Activated T-cell treated with anti-CD3 and anti-CD28 coated beads for 48 hours (primary cell): ENCODE measurements around the gene DGCR6L.
"Not testable (repeated sequence)": the region's sequence is repeated elsewhere in the genome, so short reads cannot be mapped to it uniquely, and the experiment has no call there.

Experiments used
- DNase-seq: peaks from one replicate; pipeline ENCODE4 v3.0.0-alpha.2; 2020; ENCODE audit warnings: low read depth

Gene DGCR6L

DNA sequence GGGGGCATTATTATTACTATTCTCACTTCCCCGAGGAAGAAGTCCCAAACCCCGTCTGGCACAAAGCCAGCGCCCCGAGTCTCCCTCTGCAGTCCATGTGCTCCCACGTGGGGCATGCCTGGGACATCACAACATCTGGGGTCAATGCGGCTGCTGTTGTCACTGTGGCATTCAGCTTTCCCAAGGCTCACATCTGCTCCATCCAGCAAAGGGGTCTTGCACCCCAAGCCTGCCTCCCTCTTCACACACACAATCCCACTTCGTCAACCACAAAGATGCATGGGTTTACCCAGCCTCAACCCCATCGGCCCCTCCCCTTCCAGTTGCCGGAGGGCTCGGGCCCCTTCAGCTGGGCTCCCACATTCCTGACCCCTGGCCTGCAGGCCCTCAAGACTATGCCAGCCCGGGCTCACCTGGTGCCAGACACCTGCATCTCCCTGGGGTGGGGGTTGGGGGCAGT lies 28.2 kb downstream of the DGCR6L start:
- DNase-seq = no peak

DNA sequence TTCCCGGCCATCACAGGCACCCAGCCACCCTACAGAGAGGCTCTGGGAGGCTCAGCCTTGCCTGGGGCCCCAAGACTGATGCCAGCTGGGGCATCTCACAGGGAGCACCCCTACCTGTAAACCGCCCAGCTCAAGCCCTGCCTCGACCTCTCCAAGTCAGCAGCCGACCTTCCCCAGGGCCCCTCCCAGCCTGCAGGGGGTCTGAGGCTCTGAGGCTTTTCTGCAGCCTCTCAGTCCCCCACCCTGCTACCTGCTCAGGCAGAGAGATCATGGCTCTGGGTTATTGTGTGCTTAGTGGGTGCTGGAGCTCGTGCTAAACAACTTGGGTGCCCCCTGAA lies 28.6 kb downstream of the DGCR6L start:
- DNase-seq = no peak

DNA sequence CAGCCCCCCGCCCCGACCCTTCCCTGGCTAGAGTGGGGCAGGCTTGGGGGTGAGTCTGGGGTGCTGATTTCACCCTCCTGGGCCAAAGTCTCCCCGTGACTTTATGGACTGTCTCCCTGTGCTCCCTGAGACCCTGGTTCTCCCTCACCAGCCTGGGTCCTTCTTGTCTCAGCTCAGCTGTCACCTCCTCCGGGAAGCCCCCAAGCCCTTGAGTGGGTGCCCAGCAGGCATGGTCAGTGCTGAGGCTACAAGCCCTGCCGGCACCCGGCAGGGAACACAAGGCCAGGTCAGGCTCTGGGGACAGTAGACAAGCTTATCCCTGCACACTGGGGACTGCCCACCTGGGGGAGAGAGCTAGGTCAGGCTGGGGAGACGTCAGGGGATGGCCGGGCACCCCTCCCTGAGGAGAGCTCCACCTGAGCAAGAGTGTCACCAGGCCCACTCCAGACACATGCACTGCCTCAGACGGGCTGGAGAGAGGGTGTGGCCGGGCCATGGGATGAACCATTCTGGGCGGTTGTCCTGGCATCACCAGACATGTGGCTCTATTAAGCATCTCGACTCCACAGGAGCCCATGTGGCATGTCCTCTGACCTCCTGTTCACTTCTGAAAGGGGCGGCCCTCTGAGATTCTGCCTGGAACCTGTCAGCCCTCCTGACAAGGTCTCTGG lies 29.1 kb downstream of the DGCR6L start:
- no peak for DNase-seq

DNA sequence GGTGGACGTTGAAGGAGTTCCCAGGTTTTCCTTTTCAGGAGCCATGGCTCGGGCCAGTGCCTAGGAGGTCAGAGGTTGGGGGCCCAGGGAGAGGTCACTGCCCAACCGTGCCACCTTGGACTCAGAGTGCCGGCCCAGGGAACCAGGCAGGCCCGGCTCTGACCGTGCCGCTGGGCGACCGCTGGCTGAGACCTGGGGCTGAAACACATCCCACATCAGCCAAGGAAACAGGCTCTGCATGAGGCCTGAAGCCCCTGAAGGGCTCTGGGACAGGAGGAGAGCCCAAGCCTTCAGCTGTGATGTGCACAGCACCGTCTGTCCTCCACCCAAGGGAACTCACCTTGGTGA lies 29.8 kb downstream of the DGCR6L start:
- no peak for DNase-seq

DNA sequence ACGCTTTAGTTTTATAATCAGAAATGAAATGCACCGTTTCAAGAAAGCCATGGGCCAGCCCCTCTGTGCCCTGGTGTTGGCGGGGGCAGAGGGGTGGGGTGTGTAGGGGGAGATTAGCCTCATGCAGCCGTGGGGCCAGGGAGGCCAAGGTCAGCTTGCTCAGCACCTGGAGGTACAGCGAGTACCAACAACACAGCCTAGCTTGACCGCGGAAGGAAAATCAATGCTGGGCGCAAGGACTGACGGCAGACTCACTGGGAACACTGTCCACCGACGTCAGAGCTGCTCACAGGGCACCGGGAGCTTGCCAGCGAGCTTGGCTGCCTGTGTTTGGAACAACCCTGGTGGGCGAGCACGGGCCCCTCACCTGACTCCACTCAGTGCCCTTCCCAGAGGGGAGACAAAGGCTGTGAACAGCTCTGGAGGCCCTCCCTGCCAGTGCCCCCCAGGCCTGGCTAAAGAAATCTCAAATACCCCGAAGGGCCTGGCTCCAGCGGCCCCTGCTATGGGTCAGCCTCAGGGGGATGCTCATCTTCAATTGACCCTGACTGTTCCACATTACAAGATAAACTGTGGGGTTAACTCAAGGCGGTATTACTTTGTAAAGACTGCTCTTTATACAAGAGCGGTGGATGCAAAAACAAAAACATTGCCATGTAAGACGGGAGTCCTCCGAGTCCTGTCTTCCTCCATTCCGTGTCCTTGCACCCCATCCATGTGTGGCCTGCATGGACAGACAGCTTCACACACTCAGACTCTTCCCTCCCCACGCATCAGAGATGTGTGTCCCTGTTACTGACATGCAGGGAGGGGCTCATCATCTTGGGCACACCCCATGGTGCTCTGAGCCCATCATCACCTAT lies 30.4 kb downstream of the DGCR6L start:
- not testable (repeated sequence) for DNase-seq

DNA sequence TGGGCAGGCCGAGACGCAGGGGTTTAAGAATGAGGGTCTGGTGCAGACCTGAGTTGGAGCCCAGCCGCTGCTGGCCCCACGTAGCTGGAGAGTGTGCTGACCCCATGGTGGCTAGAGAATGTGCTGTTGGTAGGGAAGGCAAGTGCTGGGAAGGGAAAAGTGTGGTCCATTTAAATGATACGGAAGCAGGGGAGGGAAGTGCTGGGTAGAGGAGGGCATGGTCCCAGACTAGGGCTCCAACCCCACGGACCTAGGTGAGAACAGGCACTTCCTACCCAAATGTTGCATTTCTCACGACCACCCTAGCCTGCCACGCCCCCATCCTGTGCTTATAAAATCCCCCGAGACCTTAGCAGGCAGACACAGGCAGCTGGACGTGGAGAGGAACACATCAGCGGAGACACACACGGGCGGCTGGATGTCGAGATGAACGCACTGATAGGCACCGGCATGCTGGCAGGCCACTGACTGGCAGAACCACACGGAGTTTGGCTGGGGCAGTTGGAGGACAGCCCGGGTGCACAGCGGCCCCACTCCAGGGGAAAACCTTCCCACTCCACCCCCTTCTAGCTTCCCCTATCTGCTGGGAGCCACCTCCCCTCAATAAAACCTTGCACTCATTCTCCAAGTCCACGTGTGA lies 33.0 kb downstream of the DGCR6L start:
- DNase-seq = not testable (repeated sequence)

DNA sequence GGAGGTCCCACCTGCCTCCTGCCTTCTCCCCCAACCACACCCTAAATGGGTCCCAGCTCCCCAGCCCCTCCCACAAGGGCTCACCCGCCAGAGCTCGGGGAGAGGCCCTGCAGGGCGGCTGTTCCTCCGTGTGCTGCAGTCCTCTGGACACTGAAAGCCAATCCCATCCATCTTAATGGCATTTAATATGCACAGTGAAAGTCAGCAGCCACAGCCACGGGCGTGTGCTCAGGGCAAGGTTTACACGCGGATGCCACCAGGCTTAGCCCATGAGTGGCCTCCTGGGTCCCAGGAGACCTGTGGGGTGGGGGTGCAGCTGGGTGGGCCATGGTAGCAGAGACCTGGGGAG lies 33.6 kb downstream of the DGCR6L start:
- DNase-seq = not testable (repeated sequence)

DNA sequence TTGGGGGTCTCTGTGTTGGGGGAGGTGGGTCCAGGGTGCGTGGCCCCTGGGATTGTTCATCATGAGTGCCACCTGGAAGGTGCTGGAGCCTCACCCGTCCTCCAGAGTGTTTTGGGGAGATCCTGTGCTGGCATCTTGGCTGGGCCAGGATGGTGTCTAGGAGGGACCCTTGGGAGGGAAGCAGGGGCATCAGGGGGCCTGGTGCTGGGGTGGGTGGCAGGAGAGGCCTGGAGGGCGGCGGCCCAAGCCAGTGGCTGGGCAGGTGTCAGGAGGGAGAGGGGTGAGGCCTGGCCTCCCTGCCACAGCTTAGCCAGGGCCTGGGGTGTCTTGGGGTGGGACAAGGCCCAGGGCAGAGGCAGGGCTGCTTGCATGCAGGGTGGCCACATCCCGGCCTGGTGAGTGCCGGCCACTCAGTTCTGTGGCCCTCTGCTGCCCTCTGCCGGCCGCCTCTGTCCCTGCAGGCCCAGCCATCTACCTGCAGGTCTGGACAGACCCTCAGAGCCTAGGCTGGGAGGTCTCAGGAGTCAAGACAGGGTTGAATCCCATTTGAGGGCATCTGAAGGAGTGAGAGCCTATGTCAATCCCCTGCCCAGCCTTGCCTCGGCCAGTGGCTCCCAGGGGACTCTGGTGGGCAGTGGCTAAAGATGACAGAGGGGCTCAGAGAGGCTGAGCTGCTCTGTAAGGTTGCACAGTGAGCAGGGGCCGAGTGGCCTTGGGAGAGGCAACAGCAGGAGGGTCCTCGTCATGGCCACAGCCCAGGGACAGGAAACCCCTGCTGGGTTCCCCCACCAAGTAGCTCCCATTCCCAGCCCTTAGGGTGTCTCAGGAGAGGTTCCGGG lies 34.2 kb downstream of the DGCR6L start:
- peak; percentile 75 for DNase-seq

DNA sequence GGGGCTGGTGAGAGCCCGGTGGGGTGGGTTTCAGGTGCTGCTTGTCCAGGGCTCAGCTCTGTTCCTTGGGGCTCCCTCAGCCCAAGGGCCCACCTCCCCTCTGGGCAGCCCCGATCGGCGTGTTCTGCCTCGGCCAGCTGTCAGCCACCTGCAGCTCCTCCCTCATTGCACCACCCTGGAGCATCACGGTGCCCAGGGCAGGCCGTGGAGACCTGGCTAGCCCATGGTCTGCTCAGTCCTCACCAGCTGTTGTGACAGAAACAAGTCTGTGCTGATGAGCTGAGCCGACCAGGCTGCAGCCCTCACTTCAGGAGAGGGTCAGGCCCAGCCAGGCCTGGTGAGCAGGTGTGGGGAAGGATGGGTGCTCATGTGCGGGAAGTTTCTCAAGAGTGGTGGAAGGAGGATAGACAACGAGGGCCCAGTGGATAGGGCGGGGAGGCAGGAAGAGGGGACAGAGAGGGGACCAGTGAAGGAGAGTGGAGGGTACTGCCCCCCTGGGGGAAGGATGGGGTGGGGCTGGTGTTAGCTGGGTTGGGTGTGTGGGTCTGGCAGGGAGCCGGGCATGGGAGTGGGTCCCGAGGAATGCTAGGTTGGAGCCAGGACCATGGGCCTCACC lies 35.3 kb downstream of the DGCR6L start:
- DNase-seq = no peak

DNA sequence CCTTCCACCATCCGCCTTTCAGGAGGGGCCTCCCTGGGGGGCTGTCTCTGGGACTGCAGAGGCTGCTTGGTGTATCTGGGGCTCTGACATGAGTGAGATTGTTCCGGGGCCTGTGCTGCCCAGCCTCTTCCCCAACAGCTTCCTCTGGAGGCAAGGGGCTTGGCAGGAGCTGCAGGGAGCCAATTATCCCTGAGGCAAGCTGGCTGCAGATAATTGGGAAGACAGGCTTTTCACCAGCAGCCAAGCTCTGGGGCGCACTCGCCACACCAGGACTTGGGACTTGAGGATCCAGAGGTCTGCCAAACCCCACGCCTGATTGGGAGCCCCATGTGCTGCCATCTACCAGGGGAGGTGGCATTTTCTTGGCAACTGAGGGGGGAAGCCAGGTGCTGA lies 36.2 kb downstream of the DGCR6L start:
- no peak for DNase-seq

DNA sequence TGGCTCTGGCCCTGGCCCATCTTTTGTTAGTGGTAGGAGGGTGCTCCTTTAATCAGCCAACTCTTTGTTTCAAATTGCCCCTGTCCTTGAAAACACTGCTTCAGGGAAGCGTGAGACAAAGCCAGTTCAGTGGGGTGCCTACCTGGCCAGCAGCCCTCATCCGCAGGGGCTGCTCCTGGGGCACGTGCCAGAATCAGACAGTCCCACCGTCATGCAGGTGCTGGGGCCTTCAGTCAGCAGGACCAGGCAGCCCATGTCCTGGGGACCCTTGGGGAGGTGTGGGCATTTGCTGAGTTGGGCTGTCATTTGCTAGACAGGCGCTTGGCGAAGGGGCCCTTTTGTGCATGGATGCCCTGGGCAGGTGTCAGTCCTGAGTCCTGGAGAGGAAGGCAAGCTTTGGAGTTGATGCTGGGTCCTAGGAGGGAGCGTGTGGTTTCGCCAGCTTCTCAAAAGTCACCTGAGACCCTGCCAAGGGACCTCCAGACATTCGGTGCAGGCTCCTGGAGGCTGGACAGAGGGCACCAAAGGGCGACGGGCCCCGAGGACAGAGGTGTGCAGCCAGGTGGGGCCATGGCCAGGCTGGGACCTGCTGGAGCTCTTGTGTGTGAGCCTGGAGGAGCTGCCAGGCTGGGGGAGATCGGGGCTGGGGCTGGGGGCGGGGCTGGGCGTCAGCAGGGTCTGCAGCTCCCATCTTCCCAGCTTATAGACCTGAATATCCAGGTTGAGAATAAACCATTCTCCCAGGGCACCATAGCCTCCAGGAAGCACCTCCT lies 36.8 kb downstream of the DGCR6L start:
- no peak for DNase-seq

DNA sequence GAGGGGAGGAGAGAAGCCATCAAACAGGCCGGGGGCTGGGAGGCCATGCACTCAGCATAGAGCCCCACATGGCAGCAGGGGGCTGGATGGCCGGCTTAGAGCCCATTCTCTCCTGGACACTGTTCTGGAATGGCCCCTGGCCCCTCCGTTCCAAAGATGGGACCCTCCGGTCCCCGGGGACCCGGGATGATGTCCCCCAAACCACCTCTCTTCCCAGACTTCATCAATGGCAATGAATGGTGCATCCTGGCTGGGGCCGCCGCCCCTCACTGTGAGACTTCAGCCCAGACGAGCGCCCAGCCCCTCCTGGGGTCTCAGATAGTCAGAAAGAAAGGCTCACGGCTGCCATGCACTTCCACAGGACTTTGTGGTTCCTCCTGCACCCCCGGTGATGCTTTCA lies 38.0 kb downstream of the DGCR6L start:
- DNase-seq = no peak

DNA sequence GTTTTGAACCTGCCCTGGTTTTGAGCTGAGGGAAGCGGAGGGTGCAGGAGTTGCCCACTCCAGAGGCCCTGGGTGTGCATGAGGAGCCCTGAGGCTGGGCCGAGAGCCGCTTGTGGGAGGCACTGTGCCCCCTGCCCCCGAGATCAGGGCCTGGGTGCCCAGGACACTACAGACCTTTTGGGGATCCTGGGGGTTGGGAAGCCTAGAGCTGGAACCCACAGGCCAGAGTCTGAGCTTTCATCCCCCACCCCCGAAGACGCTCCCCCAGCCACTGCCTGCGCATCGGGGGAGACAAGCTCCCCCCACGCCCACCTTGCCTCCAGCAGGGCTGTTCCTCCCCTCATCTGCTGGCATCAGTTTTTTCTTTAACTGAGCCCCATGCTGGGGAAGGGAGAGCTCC lies 38.4 kb downstream of the DGCR6L start:
- DNase-seq = not testable (repeated sequence)

DNA sequence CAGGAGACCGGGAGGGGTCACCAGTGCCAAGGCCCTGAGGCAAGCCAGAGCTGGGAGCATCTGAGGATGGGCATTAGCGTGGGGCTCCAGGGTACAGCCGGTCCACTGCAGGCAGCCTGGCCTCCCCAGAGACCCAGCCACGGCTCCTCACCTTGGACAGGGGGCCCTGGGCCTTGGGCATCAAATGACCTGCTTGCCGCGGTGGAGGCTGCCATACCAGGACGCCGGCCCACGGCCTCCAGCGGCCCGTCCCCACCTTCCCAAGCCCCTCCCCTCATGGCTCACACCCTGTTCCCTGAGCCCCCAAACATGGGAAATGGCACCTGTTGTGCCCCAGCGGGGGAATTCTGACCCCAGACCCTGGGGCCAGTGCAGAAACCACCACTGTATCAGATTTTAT lies 39.0 kb downstream of the DGCR6L start:
- no peak for DNase-seq

DNA sequence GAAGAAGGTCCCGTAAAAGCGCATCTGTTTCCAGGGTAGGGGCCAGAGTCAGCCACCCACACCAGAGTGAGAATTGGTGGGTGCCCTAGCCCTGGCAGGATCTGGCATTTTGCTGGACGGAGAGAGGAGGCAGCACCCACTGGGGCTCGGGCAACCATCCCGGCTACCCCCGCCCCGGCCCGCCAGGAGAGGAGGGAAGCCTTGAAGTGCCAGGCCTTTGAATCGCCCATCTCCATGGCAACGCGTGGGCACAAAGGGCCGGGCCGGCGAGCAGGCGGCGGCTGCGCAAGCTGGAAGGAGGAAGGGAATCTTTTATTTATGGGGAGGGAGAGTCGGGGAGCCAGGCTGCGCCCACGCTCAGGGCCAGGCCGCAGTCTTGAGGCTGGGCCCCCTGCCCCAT lies 39.7 kb downstream of the DGCR6L start:
- DNase-seq = not testable (repeated sequence)

DNA sequence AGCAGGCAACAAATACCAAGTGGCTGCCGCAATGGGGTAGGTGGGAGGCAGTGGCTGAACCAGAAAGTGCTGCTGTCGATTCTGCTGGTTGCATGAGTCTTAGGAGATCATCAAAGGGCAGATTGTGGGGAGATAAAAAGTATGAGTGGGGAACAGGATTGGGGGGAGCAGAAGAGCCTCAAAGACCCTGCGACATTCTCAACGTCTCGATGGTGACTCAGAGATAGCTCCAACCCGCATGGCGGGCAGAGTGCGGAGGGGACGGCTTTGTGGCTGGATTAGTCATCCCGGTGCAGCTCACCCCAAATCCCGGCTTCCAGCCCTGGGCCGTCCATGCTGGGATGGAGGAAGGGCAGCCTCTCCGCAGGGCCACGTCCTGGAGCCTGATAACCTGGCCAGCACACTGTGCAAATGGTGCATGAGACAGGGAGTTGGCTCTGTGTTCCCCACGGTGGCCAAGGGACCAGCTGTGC lies 40.2 kb downstream of the DGCR6L start:
- DNase-seq = no peak

DNA sequence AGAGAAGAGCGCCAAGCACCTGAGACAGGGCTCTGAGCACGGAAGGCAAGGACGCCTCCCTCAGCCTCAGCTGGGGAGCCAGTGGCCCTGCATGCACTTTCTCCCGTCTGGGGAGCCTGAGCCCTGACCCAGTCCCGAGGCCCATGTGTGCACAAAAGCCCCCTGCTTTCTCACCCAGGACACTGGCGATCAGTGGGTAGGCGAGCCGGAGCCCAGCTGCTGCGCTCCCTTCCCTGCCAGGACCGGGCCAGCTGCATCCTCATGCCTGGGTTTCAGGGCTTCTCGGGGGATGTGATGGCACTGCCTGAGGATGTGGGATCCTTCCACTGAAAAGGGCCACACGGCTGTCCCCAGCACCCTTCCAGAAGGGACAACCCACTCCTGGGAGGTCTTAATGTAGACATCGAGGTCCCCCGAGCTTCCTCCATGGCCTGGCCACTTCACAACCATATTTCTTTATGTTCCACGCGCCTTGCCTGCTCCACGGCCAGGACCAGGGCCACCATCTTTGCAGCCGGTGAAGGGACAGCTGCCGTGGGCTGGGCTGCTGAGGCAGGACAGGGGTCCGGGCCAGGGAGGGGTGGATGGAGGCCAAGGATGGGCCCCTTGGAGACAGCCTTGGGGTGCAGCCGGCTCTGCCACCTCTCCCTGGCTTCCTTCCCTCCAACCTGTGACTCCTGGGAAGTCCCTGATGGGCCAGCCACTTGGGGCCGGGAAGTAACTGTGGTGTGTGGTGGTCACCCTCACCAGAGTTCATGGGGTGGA lies 41.0 kb downstream of the DGCR6L start:
- DNase-seq = not testable (repeated sequence)

DNA sequence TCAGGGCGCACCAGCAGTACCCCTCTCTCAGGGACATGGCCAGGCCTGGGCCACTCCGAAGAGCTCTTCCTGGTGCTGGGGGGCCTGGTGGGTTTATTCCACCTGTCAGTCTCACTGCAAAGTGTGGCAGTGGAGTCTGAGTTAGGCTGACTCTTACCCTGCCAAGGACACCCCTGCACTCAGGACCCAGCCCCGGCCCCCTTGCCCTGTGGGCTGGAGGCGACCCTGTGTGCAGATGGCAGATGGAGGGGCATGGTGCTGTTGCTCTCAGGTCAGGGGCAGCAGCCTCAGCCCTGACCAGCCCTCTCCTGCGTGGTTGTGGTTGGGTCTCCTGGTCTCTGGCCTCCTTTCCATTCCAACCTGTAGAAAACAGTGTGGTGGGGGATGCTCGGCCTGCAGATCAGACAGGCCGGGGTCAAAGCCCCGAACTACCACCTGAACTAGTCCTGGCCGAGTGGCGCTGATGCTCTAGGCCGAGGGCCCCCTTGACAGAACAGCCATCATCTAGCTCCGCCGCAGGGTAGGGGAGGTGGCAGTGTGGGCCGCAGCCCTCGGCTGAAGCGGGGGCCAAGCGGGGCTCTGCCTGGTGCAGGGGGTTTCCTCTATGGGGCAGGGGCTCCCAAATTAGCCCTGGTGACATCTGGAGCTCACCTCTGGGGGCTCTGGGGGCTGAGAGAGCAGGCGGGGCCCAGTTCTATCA lies 41.8 kb downstream of the DGCR6L start:
- DNase-seq = not testable (repeated sequence)

DNA sequence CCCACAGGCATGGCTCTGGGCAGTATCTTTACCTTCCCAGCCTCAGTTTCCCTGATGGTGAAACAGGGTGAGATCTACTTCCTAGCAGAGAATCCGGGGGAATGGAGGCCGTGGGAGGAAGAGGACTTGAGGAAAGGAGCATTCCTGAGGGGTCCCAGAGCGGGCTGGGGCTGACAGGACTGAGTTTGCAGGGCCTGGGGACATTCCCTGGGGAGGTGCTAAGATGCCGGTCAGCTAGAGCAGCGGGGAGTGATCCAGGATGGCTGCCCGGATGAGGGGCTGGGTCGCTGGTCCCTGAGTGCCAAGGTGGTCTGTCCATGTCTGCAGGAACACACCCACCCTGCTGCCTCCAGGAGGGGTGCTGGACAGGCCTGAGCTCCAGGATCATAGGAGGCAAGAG lies 43.4 kb downstream of the DGCR6L start:
- no peak for DNase-seq

DNA sequence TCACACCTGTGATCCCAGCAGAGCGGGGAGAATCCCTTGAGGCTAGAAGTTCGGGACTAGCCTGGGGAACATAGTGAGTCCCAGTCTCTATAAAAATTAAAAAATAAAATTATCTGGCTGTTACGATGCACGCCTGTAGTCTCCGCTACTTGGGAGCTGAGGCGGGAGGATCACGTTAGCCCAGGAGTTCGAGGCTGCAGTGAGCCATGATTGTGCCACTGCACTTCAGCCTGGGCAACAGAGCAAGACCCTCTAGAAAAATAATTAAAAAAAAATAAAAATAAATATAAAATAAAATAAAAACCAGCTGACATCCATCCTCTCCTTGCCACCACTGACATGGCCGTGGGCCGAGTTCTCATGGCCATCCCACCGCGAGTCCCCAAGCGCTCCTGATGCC lies 44.0 kb downstream of the DGCR6L start:
- no peak for DNase-seq
